ENCODE results near the gene APEH.

GRCh38 chr3:49634736-49635135, 39.4 kb upstream of the APEH start:
- TF ChIP-seq CTCF (IDR thresholded peaks at IDR 0.05) = no peak
- TF ChIP-seq POLR2A (IDR thresholded peaks at IDR 0.05) = no peak

Data from upper lobe of left lung (tissue), 4 donors.